DOHH2 (cell line): Measurements from ENCODE around the gene MGAT4B.

Experiments
- H3F3A ChIP-seq: fragments of 200-600 bp; sonication (generic), shearing (Covaris generic); 2 replicates; pipeline ENCODE4 v1.6.0; 2016; ENCODE audit warnings: antibody characterized with exemption, mild to moderate bottlenecking; ENCODE audit not compliant: control insufficient read depth, insufficient read depth
- H3K27ac ChIP-seq: fragments of 200-600 bp; sonication (generic); 2 replicates; pipeline ENCODE4 v1.5.1; 2014; ENCODE audit warnings: low read depth, mild to moderate bottlenecking, low read length, moderate library complexity
- H3K27me3 ChIP-seq: fragments of 200-600 bp; sonication (generic); 2 replicates; pipeline ENCODE4 v1.6.1; 2014; ENCODE audit warnings: mild to moderate bottlenecking, low read length, mixed read lengths; ENCODE audit not compliant: control insufficient read depth
- H3K36me3 ChIP-seq: fragments of 200-600 bp; sonication (generic); 2 replicates; pipeline ENCODE4 v1.6.1; 2014; ENCODE audit warnings: mild to moderate bottlenecking, low read length, moderate library complexity, mixed read lengths; ENCODE audit not compliant: control insufficient read depth
- H3K4me1 ChIP-seq: fragments of 200-600 bp; sonication (generic); 2 replicates; pipeline ENCODE4 v1.6.1; 2014; ENCODE audit warnings: mild to moderate bottlenecking, low read length, mixed read lengths; ENCODE audit not compliant: control insufficient read depth
- H3K4me2 ChIP-seq: fragments of 200-600 bp; sonication (generic); 2 replicates; pipeline ENCODE4 v1.6.0; 2014; ENCODE audit warnings: mild to moderate bottlenecking, low read length, moderate library complexity
- H3K4me3 ChIP-seq: fragments of 200-600 bp; sonication (generic); 2 replicates; pipeline ENCODE4 v1.5.1; 2014; ENCODE audit warnings: mild to moderate bottlenecking, low read length, mixed read lengths
- H3K79me2 ChIP-seq: fragments of 200-600 bp; sonication (generic); 2 replicates; pipeline ENCODE4 v1.6.1; 2014; ENCODE audit warnings: mild to moderate bottlenecking, low read length, mixed read lengths; ENCODE audit not compliant: control insufficient read depth
- H3K9me2 ChIP-seq: fragments of 200-600 bp; sonication (generic); replicated peaks from 2 replicates; pipeline ENCODE4 v1.6.1; 2014; ENCODE audit warnings: mild to moderate bottlenecking, low read length, mixed read lengths; ENCODE audit not compliant: control insufficient read depth
- H3K9me3 ChIP-seq: fragments of 200-600 bp; sonication (generic); 2 replicates; pipeline ENCODE4 v1.6.1; 2014; ENCODE audit warnings: antibody characterized with exemption, low read length, mixed read lengths; ENCODE audit not compliant: control insufficient read depth, insufficient read depth
- H4K20me1 ChIP-seq: fragments of 200-600 bp; sonication (generic); 2 replicates; pipeline ENCODE4 v1.6.0; 2014; ENCODE audit warnings: low read depth, mild to moderate bottlenecking, antibody characterized with exemption, low read length, moderate library complexity; ENCODE audit not compliant: control insufficient read depth, insufficient read depth
- CTCF ChIP-seq: fragments of 200-600 bp; sonication (generic); IDR thresholded peaks from one replicate; pipeline ENCODE4 v1.5.1; 2014; ENCODE audit warnings: antibody characterized with exemption, mild to moderate bottlenecking, low read depth, low read length; ENCODE audit not compliant: poor library complexity, severe bottlenecking
- EZH2phosphoT487 ChIP-seq: fragments of 200-600 bp; sonication (generic); IDR thresholded peaks from 2 replicates; pipeline ENCODE4 v1.6.1; 2017; ENCODE audit warnings: borderline replicate concordance, mild to moderate bottlenecking, antibody characterized with exemption, low read length, moderate library complexity, mixed read lengths

The MGAT4B gene

GRCh38 chr5:179795863-179796833, 10.5 kb downstream of the MGAT4B start:
- H3K4me3 ChIP-seq = peak overlapping the region; percentile 91
- no peaks in the 10 kb centered on the region for H3K79me2 ChIP-seq
- TF ChIP-seq CTCF = peak; percentile 59
- TF ChIP-seq EZH2phosphoT487 = no peak
- H3K4me1 ChIP-seq = peaks cover 23% of the 10 kb centered on the region
- peak overlapping the region; percentile 85 for H3K4me2 ChIP-seq
- H3K27me3 ChIP-seq = no peaks in the 10 kb centered on the region
- H3F3A ChIP-seq = no peaks in the 10 kb centered on the region
- H4K20me1 ChIP-seq = no peaks in the 10 kb centered on the region
- peak overlapping the region; percentile 36 for H3K27ac ChIP-seq
- peaks cover 33% of the 10 kb centered on the region; the same call in 1 of the 2 replicates for H3K36me3 ChIP-seq
- H3K9me2 ChIP-seq = no peaks in the 10 kb centered on the region
- H3K9me3 ChIP-seq = no peaks in the 10 kb centered on the region

DNA sequence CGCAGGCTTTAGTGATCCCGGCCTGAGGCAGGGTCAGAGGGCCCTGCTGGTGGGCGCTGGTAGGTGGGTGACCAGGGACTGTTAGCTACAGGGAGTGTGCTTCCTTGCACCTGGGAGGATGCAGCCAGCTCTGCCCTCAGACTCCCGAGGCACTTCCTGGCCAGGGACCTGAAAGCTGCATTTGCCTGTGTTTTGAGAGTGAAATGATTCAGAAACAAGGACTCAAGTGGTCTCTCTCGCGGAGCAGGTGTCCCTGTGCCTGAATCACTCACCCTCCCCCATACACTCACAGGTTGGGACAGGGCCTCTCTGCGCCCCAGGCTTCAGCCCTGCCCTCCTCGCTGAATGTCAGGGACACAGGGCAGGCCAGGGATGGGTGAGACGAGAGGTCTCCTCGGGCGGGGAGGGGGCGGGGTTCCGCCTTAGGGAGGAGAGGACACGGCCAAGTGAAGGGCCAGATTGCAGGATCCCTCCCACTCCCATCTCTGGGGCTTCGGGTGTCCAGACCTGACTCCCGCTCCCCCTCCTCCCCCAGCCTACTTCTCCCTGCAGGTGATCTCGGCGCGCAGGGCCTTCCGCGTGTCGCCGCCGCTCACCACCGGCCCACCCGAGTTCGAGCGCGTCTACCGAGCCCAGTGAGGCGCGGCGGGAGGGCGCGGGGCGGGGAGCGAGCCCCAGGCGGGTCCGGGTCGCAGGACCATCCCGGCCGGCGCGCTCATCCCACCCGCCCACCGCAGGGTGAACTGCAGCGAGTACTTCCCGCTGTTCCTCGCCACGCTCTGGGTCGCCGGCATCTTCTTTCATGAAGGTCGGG, 11.4 kb downstream of the MGAT4B start:
- Histone ChIP-seq H3K9me2 (no peaks in the 10 kb centered on the region), H3K27ac (no peak overlapping the region), H3K9me3 (no peaks in the 10 kb centered on the region), H3K4me2 (peak overlapping the region; percentile 85), H3K4me1 (peaks cover 23% of the 10 kb centered on the region), H3K4me3 (peak overlapping the region; percentile 91), H4K20me1 (no peaks in the 10 kb centered on the region), H3F3A (no peaks in the 10 kb centered on the region), H3K79me2 (no peaks in the 10 kb centered on the region), H3K36me3 (peaks cover 29% of the 10 kb centered on the region; the same call in 1 of the 2 replicates), H3K27me3 (no peaks in the 10 kb centered on the region)
- TF ChIP-seq CTCF (no peak), EZH2phosphoT487 (no peak)

DNA sequence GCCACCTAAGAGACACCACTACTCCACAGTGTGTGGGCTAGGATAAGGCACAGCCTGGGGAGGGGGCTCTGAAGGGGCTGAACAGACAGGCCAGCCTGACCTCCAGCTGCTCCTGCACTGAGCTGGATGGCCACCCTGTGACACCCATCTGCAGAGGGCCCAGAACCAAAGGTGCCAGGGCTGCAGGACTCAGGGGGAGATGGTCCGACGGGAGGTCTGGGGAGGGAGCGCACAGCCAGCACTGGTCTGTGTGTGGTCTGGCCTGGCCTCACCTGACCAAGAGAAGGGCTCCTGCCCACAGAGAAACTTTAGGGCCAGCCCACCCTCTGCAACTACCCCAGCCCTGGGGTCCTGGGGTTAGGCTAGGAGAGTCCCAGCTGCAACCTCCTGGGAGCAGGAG, 12.1 kb downstream of the MGAT4B start:
- Histone ChIP-seq H4K20me1 (no peaks in the 10 kb centered on the region), H3K79me2 (no peaks in the 10 kb centered on the region), H3F3A (no peaks in the 10 kb centered on the region; the same call in 1 of the 2 replicates), H3K4me2 (peak overlapping the region; percentile 85), H3K36me3 (peaks cover 24% of the 10 kb centered on the region; the same call in 1 of the 2 replicates), H3K9me3 (no peaks in the 10 kb centered on the region), H3K4me3 (peak overlapping the region; percentile 91), H3K27me3 (no peaks in the 10 kb centered on the region), H3K9me2 (no peaks in the 10 kb centered on the region), H3K27ac (no peak overlapping the region), H3K4me1 (peaks cover 23% of the 10 kb centered on the region)
- TF ChIP-seq EZH2phosphoT487 (no peak), CTCF (no peak)
